Pancreas (tissue), 10 donors: ENCODE results near the gene C1orf35. TPM values are rescaled to one million over a fixed set of nuclear protein-coding genes. Genes with fewer than 3 reads are reported as not detected.

Experiments used
- ATAC-seq, 4 donors: fragments of 200-7000 bp; cut with Tn5 transposase; one replicate each; pipeline versions ENCODE4 v1.8.0 to v1.9.1; 2020; ENCODE audit warnings: mild to moderate bottlenecking in 4 of 4, moderate library complexity in 4 of 4
- DNase-seq, 6 donors: peaks; one replicate each; pipeline ENCODE4 v3.0.0-alpha.2; 2020
- FAIRE-seq: peaks from 2 replicates; lab custom pipeline; 2012; peaks lifted over from hg19 to GRCh38; lab: Jason Lieb, UNC
- H3K27ac ChIP-seq, 4 donors: fragments of 200-600 bp; sonication (generic); 1 replicate in 3 of 4; 2 replicates in 1 of 4; pipeline versions ENCODE4 v1.5.0 to v1.8.0; 2020
- H3K27me3 ChIP-seq, 4 donors: fragments of 200-600 bp; one replicate each; pipeline ENCODE4 v1.8.0; 2021
- H3K36me3 ChIP-seq, 3 donors: fragments of 200-600 bp; sonication (generic) in 1 of 3; one replicate each; pipeline versions ENCODE4 v1.5.0 to v1.8.0; 2020 to 2021
- H3K4me1 ChIP-seq, 3 donors: fragments of 200-600 bp; one replicate each; pipeline ENCODE4 v1.8.0; 2021
- H3K4me3 ChIP-seq, 4 donors: fragments of 200-600 bp; sonication (generic) in 2 of 4; one replicate each; pipeline versions ENCODE4 v1.5.0 to v1.8.0; 2020 to 2021
- H3K9me3 ChIP-seq, 4 donors: fragments of 200-600 bp; one replicate each; pipeline ENCODE4 v1.8.0; 2021
- CTCF ChIP-seq, 4 donors: fragments of 200-600 bp; sonication (generic) in 3 of 4; IDR thresholded peaks; one replicate each; pipeline versions ENCODE4 v1.5.0 to v1.8.0; 2021; ENCODE audit warnings: antibody characterized with exemption in 4 of 4
- WGBS, 2 donors: extraction: QIAGEN DNeasy Blood & Tissue Kit; methylation state at CpG; one replicate each; pipeline ENCODE4 v1.1.7; 2013; 5-methylcytosine and 5-hydroxymethylcytosine counted together
- intact Hi-C, 3 donors: fragments of 100-400 bp; cut with DNase I; formaldehyde crosslinking; loops; one replicate each; pipeline versions ENCODE4 v1.11.1 to v1.14.2; 2022
- polyA plus RNA-seq, 2 donors: library from polyadenylated mRNA; stranded (reverse); fragments of 200-250 nt; gene quantifications; one replicate each; pipeline ENCODE4 v1.2.3, GENCODE V29; 2013
- total RNA-seq, 6 donors: library from RNA; stranded (reverse); fragmentation: NEBNext Ultra II Directional in 4 of 6; extraction: Animal tissue kit (Norgen Biotek cat#: 25700) in 4 of 6; gene quantifications; one replicate each; pipeline versions ENCODE4 v1.2.1 to v1.2.4, GENCODE V29; 2021 to 2023
- donor health status: healthy with polysubstance abuse.
- donor health status: DM: no; HTN: no; CAD: no; lungs with moderate emphysema.
- donor health status: DM: no; HTN: no; CAD: no.
- donor health status: control.
- donor health status: control.
- donor health status: Bipolar disorder and iron deficiency.
- donor health status: DM: yes; HTN: yes; CAD: no.
- donor health status: DM: no; HTN: no; CAD: no.
- donor health status: DM: no; HTN: no; CAD: no.
- donor health status: DM: yes; HTN: yes; CAD: no.

The C1orf35 gene
- total and polyA plus RNA-seq, 8 donors, result 6.3 to 33.2 (median 8.3) TPM

- ATAC-seq (no peak), DNase-seq (peak in 4 of 6 donors; percentile 16 to 81 (median 32)), FAIRE-seq (no peak)
- Histone ChIP-seq H3K27me3 (no peaks in the 10 kb centered on the region), H3K27ac (no peak overlapping the region), H3K36me3 (no peaks in the 10 kb centered on the region), H3K4me1 (peaks cover 2 to 18% (median 7%) of the 10 kb centered on the region in 3 donors), H3K9me3 (no peaks in the 10 kb centered on the region), H3K4me3 (no peak overlapping the region)
- TF ChIP-seq CTCF (IDR thresholded peaks at IDR 0.05), result no peak
- intact Hi-C loops, result no loop called here
- WGBS, 2 donors, result 78 to 85% methylated on average over 9 of the region's 9 CpGs
These were observed 2.3 kb upstream of the C1orf35 start for GRCh38 chr1:228105270-228105995.

DNA sequence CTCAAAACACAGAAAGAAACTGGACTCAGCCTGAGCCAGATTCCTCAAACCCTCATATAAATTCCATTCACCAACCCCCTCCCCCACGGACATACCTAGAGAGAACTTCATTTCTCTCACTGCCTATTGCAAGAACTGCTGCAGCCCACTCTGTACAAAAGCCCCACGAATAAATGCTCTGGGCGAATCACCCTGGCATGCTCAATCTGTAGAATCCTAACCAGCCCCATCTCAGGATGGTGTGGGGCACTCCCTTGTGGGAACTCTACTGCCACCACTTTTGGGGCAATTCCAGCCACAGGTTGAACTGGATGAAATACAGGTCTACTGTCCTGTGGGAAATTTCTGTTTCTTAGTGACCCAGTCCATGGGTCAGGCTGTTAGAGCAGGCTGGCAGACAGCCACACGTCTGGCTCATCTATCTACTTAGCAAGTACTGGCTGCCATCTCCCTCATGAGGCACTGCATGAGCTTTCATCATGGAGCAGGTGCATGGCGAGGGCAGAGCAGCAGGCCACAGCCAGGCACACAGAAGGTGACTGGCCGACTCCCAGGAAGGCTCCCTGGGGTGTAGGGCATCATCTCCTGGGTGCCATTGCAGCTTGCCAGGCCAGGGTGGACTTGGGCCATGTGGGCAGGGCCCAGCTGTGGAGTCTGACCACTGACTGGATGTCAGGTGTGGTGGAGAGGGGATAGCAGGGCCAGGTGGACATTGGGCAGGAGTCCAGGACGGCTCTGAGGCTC lies 1.6 kb upstream of the C1orf35 start:
- FAIRE-seq (no peak), ATAC-seq (no peak), DNase-seq (peak in 5 of 6 donors; percentile 20 to 66 (median 35))
- 47 to 58% methylated on average over 7 of the region's 7 CpGs for WGBS, 2 donors
- peaks cover 0 to 4% (median 0%) of the 10 kb centered on the region in 3 donors for H3K36me3 ChIP-seq
- no peaks in the 10 kb centered on the region for H3K9me3 ChIP-seq
- H3K4me3 ChIP-seq, result no peak overlapping the region
- peaks cover 0 to 18% (median 4%) of the 10 kb centered on the region in 3 donors for H3K4me1 ChIP-seq
- TF ChIP-seq CTCF (IDR thresholded peaks at IDR 0.05), result no peak
- no peak overlapping the region for H3K27ac ChIP-seq
- intact Hi-C loops, result no loop called here
- no peaks in the 10 kb centered on the region for H3K27me3 ChIP-seq

- Histone ChIP-seq H3K4me3 (peak overlapping the region; percentile 56 to 77 (median 70)), H3K4me1 (peaks cover 0 to 9% (median 0%) of the 10 kb centered on the region in 3 donors), H3K36me3 (peaks cover 0 to 29% (median 3%) of the 10 kb centered on the region in 3 donors), H3K27ac (peak overlapping the region; percentile 81 to 94 (median 90)), H3K27me3 (no peaks in the 10 kb centered on the region), H3K9me3 (no peaks in the 10 kb centered on the region)
- FAIRE-seq, result no peak
- peak in 4 of 6 donors; percentile 61 to 89 (median 74) for DNase-seq
- WGBS, 2 donors, result 3 to 4% methylated on average over 40 to 73 of the region's 73 CpGs
- ATAC-seq, result peak; percentile 18 to 35 (median 32)
- intact Hi-C loops, result no loop called here
- TF ChIP-seq CTCF (IDR thresholded peaks at IDR 0.05), result no peak
These were observed 933 bp downstream of the C1orf35 start for GRCh38 chr1:228101994-228102790.

DNA sequence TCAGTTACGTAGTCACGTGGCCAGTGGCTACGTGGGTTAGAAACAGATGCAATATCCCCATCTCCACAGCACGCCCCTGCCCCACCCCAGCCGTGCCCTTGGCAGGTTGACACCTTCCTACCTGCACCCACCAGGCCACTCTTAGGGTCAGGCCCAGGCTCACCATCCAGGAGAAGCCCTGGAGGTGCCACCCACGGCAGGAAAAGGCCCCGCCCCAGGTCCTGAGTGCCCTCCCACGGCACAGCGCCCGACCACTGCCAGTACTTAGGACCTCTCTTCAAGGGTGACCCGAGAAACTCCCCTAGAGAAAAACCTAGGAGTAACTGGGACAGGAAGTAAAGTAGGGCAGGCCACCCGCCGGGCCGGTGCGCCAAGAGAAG lies 1.5 kb downstream of the C1orf35 start:
- peak overlapping the region in 2 of 4 donors; percentile 81 to 92 for H3K27ac ChIP-seq
- no peaks in the 10 kb centered on the region for H3K27me3 ChIP-seq
- H3K4me3 ChIP-seq, result peak overlapping the region; percentile 56 to 77 (median 70)
- WGBS, 2 donors, result 21 to 24% methylated on average over 15 of the region's 15 CpGs
- FAIRE-seq, result no peak
- peaks cover 0 to 9% (median 0%) of the 10 kb centered on the region in 3 donors for H3K4me1 ChIP-seq
- H3K9me3 ChIP-seq, result no peaks in the 10 kb centered on the region
- intact Hi-C loops, result no loop called here
- no peak for TF ChIP-seq CTCF (IDR thresholded peaks at IDR 0.05)
- peak in 3 of 6 donors; percentile 50 to 63 (median 52) for DNase-seq
- peaks cover 0 to 33% (median 9%) of the 10 kb centered on the region in 3 donors for H3K36me3 ChIP-seq
- ATAC-seq, result no peak
